HG03342 (cell line): ENCODE data around the gene EVA1B.

ENCODE experiments used
- ATAC-seq: cut with Tn5 transposase; IDR thresholded peaks from one replicate; pipeline ENCODE4 v1.9.1; 2021; ENCODE audit warnings: mild to moderate bottlenecking, moderate library complexity; ENCODE audit not compliant: unreplicated experiment

The EVA1B gene

DNA sequence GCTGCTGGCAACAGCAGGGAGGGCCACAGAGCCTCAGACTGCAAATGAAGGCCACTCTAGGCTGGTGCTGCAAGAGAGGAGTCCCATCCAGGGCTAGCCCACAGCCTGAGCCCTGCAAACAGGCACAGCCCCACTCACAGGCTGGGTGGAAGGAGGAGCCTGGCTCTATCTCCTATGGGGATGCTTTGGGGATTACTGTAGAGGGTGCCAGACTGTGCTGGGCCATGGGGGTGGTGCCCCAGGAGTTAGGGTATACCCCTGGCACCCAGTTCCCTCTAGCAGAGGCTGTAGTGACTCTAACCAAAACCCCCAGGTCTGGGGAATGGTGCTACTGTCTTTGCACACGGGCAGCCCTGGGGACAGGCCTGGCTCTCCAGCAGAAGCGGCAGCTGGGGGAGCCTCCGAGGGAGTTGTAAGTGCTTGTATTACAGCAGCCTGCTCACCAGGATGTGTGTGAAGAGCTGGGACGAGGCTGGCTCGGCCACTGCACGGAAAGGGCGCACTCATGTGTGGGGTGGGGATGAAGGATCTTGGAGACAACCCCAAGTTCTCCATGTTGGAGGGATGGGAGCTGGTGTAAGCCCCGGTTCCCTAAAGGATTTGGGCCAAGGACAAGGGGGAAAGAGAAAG lies 23.4 kb upstream of the EVA1B start:
- no peak for ATAC-seq

DNA sequence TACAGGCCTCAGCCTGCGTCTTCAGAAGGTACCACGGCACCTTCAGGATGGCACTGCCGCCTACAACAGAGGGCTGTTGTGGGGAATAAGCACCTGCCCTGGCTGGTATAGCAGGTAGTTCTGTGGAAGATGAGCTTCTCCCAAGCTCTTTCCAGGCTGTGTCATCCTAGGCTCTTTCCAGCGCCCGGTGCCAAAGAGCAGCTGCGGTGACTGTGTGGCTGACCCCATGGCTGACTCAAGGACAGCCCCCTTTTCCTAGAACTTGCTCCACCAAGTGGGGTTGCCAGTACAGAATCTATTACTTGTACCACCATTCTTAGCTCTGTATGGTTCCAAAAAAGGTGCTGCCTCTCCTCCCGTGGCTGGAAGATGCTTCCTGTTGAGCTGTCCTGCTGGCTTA lies 21.9 kb upstream of the EVA1B start:
- ATAC-seq = no peak

DNA sequence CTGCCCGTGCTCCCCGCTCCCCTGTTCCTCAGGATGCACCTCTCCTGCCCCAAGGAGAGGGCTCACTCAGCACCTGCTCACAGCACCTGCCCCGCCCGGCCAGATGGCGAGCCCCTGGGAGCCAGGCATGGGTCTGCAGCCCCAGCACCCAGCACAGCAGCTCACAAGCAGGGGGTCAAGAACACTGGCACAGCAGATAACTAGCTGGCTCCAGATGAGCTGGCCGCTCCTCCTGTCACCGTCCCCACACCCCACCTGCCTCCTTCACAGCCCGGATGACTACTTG lies 20.9 kb upstream of the EVA1B start:
- no peak for ATAC-seq

DNA sequence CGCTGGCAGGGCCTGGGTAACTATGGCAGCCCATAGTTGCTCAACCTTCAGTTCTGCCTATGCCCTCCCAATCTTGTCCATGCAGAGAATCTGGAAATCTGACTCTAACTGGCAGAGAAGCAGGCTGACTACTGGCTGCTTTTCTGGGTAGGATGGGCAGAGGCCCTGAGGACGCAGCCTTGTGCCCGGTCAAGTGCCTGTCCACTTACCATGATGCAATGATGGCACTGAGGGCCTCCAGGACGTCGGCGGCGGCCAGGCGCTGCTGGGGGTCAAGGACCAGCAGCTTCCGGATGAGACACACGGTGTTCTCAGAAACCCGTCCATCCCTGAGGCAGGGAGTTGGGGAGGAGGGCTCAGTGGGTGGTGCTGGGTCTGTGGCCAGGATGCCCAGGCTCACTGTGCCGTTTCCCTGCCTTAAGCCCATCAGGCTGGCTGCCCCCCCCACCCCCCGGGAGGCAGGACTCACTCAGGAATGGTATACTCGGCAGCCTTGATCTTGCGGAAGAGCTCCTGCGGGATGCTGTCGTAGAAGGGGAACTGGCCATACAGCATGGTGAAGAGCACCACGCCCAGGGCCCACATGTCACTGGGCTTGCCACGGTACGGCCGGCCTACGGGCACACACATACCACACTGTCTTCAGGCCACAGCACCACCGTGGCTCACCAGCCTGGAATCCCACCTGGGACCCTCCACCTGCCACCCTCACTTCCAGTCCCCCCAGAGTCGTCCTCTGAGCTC lies 20.4 kb upstream of the EVA1B start:
- no peak for ATAC-seq

DNA sequence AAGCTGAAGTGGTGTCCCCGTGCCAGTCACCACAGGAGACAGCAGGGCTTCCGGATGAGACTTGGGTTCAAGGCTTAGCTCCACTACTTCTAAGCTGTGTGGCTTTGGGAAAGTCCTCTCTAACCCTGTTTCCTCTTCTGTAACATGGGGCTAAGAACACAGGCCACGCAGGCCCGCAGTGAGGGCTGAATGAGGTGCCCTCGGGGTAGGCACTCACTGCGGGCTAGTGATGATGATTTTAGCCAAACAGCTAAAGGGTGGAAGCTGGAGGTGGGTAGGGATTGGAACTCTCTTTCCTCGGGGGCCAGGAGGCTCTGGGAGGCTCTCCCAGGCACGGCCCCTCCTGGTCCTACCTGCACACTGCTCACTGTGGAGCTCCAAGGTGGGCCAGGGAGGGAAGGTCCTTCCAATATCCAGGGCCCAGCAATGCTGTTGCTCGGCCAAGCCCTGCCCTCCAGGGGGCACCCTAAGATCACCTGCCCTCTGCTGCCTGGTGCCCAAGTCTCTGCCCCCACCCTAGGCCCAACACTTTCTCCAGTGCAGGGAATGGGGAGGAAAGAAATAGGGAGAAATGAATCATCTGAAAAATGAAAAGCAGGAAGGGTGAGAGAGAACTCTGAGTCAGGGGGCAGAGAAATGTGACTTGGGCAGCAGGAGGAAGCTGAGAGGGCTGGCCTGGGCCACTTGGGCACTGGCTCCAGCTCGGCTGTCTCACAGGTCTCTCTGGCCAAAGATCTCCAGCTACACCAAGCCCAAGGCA lies 19.2 kb upstream of the EVA1B start:
- ATAC-seq = no peak

DNA sequence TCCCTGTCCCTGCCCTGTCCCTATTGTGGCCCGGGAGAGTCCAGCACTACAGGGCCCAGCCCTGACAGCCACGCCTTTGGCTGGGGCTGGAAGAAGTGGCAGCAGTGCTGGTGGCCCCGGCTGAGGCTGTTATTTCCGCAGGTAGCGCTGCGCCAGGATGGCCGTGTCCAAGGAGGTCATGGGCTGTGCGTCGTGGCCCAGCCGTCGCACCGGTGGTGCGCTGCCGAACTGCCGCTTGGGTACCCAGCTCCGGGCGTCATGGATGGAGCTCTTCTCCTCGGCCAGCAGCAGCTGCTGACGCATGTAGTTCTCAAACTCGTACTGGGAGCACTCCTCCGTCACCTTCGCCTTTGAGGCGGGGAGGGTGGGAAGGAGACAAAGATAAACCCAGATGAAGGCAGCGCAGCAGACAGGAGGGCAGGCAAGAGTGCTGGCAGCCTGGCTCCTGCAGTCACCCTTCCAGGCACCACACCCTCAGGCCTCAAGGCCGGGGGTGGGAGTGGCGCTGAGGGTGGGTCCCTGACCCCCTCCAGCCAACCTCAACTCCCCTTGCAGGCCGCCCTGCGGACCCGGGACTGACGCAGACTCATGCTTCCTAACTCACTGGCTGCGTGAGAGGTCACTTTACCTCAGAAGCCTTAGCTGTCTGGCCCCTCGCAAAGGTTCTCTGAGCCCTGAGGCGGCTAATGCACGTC lies 18.3 kb upstream of the EVA1B start:
- no peak for ATAC-seq

DNA sequence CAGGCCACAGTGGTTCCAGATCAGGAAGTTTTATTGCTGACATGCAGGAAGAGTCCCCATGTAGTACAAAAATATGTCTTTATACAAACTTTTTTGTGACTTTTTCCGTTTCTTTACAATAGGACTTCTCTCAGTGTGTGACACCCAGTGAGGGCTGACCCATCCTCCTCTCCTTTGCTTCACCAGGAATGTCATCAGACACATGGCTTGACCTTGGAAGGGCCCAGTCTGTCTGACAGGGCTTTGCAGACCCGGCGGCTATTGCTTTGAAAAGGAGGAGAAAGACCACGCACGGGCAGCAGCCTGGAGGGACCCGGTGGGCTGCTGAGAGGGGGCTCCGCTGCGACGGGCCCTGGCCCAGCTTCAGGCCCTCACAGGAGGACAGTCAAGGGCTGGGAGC lies 16.2 kb upstream of the EVA1B start:
- ATAC-seq = no peak

DNA sequence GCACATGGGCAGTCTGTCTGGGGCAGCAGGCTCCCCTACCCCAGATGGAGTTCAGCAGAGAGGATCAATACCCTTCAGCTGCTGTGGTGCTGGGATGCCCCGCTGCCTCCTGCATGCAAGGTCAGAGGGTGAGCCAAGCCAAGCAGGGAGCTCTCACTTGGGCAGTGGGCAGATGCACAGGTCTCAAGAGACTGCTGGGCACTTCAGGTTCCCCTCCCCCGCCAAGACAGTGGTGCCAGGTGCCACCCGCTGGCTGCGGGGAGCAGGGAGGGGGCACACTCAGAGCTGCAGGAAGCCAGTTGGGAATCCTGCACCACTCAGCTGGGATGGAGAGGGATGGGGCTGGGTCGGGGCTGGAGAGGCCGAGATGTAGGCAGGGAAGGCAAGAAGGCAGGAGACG lies 15.8 kb upstream of the EVA1B start:
- ATAC-seq = no peak

DNA sequence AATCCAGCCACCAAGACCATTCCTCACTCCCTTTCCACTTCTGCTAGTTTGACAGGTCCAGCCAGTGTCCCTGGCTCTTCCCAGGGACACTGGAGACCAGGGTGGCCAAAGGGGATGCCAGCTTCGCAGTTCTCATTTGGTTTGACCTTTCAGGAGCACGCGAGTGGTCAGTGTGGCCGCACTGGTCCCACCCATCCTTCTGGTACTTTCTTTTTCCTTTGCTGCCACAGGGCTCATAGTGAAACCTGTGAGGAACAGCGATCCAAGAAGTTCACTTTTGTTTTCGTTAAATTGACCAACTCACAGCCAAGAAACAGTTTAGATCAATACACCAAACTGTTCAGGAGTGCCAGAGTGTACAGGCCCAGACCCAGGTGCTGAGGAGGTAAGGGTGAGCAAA lies 14.4 kb upstream of the EVA1B start:
- no peak for ATAC-seq

DNA sequence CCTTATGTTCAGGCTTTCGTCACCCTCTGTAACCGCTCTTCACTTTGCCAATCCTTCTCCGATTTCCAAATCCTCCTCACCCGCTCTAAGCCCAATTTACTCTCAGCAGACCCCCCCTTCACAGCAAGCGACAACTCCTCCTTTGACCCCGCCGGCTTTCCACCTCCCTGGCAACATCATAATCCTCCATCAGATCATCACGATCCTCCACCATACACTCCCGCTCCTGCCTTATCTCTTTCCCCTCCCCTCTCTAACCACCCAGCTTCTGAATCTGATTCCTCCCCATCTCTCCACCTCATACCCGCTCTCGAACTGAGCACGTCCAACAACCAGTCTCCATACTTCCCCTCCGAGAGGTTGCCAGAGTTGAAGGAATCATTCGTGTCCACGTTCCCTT lies 7.5 kb upstream of the EVA1B start:
- no peak for ATAC-seq

DNA sequence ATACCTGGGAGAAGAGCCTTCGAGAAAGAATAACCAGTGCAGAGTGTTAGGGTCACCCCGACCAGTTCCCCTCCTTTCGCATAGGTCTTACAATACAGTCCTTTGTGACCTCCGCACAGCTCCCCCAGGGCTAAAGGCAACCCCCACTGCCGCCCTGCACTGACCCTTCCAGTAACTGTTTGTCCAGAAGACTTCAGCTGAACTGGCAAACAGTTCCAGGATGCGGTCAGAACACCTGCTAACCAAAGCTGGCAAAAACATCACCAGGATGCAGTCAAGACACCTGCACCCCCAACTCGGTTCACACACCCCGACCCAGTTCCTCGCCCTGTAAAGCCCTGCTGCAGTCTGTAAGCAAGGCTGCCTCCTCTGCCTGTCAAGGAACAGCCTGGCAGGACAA lies 6.4 kb upstream of the EVA1B start:
- ATAC-seq = no peak

DNA sequence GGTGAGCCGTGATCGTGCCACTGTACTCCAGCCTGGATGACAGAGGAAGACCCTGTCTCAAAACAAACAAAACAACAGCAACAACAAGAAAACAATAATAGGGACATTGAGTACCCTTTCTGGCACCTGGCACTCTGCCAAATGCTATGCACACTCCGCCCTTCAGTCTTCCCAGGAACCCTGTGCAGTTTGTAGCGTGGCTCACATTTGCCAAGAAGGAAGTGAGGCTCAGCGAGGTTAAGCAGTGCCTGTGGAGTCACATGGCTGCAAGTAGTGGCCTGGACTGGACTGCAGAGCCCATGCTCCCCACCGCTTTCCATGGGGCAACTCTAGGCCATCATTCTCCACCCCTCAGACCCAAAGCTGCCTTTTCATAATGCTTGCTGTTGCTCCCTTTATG lies 5.3 kb upstream of the EVA1B start:
- ATAC-seq = no peak

DNA sequence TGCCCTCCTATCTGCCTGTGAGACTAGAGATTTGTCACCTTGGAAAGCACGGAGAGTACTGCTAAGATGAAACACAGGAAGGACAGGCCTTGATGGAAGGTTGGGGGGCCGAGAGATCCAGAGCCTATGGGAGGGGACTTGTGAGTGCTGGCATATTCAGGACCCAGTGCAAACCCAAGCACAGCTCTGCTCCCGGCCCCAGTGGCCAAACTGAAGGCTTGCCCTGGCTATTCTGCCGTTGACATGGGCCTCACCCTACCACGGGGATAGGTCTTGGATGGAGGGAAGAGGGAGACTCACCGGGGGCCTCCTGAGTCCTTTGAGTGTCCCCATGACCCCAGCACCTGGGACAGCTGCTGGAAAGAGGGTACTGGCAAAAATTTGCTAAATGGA lies 4.6 kb upstream of the EVA1B start:
- ATAC-seq = no peak

DNA sequence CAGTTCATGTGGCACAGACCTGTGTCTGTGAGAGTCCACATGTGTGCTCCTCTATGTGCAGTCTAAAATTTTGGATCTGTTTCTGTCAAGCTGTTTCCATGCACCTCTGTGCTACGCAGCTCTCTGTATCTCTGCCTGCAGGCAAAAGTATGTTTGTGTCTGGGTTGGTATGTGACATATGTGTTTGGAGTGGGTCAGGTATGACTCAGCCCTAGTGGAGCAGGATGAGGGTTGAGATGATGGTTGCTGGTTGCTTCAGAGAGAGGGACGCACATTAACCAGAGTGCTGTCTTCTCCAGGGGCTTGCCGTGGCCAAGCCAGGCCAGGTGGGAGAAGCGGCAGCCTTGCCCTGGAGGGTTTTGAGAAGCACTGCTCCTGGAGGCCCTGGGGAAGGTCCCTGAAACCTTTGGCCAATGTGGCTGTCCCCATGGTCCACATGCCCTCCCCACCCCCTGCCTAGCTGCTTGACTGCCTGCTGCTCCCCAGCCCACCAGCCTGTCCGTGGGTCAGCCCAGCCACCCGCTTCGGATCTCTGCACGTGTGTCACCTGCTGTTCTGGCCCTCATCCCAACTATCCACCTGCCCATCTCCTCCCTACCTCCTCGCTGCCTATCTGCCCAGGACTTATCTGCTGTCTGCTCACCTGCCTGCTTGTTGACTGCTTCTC lies 4.1 kb upstream of the EVA1B start:
- no peak for ATAC-seq

DNA sequence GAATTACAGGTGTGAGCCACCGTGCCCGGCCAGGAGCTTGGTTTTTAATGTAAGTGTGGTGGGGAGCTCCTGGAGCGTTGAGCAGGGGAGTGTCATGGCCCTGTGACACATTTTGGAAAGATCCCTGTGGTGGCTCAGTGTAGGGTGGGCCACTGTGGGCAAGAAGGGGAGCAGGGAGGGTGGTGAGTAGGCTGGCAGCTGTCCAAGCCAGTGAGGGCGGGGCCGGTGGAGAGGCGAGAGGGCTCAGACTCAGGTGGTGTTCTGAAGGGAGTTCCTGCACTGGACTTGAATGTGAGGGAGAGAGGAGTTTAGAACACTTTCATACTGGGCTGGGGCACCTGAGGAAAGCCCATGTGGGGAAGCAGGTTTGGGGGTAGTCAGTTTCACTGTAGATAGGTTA lies 3.1 kb upstream of the EVA1B start:
- no peak for ATAC-seq

DNA sequence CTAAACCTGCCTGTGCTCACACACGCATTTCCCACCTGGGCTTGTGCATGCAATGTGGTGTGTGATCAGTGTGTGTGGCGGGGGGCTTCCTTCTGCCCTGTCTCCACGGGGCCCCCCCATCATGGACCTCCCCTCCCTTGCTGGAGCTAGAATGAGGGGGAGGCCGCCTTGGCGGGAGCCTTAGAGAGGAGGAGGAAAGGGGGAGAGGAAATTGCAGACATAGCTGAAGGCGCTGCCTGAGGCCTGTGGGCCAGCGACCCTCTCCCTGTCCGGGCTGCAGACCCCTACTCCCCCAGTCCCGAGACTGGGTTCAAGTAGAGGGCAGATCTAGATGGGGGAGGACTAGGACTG lies 883 bp upstream of the EVA1B start:
- no peak for ATAC-seq

DNA sequence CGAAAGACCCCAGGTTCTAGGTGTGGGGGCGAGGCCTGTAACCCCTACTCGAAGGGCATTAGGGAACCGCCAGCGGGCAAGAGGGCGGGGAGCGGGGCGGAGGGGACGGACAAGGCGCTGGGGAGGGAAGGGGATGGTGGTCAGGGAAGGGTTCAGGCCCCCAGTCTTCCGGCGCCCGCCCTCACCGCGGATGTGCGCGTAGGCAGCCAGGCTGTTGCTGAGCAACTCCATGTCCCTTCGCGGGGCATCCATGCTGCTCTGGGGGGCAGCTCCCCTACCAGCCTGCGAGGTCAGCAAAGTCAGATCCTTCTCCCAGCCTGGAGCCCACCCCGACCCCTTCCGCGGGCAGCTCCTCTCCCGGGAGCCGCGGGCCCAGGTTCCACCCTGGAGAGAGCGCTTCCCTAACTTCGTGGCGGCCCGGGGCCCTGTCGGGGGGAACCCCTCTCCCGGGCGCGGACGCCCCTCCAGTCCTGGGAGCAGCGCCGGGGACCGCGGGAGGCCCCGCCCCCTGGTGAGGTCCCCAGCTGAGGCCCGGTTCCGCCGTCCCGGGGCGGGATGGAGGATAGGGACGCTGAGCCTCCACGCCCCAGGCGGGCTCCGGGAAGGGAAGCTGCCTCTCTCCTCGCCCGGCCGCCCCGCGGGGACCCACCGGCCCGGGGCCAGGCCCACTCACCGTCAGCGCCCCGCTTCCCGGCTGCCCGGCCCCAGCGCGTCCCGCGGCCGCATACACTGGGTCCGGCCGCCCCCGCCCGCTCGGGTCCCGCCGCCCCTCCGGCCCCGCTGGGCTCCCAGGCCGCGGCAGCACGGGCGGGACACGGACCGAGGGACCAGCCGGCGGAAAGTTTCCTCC lies 434 bp downstream of the EVA1B start:
- no peak for ATAC-seq

DNA sequence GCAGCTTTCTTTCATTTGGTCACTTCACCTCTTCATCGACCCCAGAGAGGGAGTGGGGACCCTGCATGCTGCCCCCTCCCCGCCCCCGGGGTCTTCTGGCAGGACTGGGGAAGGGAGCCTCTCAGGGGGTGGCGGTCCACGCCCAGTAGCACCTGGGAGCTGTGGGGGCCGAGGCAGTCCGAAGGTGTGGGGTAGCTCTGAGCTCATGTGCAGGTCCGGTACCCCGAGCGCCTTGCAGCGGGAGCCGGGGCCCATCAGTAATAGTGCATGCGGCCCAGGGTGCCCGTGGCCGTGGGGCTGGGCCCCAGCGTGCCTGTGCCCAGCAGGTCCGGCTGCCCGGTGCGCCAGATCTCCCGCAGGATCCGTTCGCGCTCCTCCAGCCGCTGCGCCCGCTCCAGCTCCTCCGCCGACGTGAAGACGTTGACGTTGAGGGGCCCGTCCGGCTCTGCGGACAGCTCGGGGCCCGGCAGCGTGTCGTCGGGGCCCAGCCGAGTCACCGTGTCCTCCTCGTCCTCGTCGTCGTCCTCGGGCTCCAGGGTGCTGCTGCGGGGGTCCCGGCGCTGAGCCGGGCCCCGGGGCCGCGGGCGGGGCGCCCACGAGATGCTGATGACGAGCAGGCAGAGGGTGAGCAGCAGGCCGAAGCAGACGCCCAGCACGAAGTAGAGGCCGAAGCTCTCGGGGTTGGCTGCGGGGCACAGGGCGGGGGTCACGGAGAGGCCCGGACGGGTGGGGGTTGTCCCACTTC lies 1.2 kb downstream of the EVA1B start:
- no peak for ATAC-seq

DNA sequence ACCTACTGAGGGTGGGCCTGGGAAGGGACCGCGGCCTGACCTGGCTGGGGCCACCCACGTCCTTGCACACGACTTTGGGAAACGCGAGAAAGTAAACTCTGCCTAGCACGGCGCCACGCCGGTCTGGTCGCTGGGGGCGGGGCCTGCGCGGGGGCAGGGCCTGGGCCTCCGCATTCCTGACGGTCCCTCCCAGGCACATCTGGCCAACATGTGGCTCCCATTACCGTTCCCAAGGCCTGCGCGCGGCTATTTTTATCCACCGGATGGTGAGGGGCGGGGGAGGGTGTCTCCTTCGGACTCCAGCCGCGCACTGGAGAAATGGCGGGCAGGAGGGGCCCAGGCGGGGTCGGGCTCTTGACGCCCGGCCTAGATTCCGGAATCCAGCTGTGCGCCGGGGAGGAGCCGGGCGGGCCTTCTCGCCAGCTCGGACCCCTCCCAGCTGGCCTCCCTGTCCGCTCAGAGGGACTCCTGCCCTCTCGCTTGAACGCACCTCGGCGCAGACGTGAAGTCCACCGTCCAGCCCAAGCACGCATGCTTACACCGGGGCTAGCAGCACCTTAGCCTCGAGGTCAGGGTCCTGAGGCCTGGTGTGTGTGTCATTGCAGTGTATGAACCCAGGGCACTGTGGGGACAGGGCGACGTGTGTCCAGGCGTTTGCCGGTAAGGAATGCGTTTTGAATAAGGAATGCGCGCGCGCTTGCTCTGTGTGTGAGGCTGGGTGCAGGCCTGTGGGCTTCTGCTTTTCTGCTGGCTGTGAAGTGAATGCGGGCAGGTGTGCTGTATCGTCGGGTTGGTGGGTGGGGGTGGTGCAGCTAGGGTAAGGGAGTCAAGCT lies 2.1 kb downstream of the EVA1B start:
- ATAC-seq = no peak
